Nephron (organoid): Measurements from ENCODE around the gene DENND1B.

ENCODE experiments used
- H3K27ac Mint-ChIP-seq, 3 experiments: 2 replicates each; pipeline ENCODE4 v1.8.0; 2020; ENCODE audit warnings: mixed read lengths in 3 of 3, mild to moderate bottlenecking in 2 of 3, moderate library complexity in 1 of 3
- H3K27me3 Mint-ChIP-seq: 2 replicates; pipeline ENCODE4 v1.8.0; 2021; ENCODE audit warnings: low read depth, mild to moderate bottlenecking, moderate library complexity, mixed read lengths
- H3K36me3 Mint-ChIP-seq: 2 replicates; pipeline ENCODE4 v1.8.0; 2020; ENCODE audit warnings: low read depth, mixed read lengths
- H3K4me1 Mint-ChIP-seq: 2 replicates; pipeline ENCODE4 v1.8.0; 2020; ENCODE audit warnings: mixed read lengths
- H3K4me3 Mint-ChIP-seq, 3 experiments: 2 replicates each; pipeline ENCODE4 v1.8.0; 2020; ENCODE audit warnings: mild to moderate bottlenecking in 3 of 3, mixed read lengths in 3 of 3, moderate library complexity in 2 of 3
- H3K9me3 Mint-ChIP-seq: 2 replicates; pipeline ENCODE4 v1.8.0; 2020; ENCODE audit warnings: mixed read lengths
- CTCF ChIP-seq, 3 experiments: fragments of 200-600 bp; sonication (generic); IDR thresholded peaks; one replicate each; pipeline ENCODE4 v1.5.0; 2021; ENCODE audit warnings: antibody characterized with exemption in 3 of 3; ENCODE audit not compliant: unreplicated experiment in 3 of 3

The DENND1B gene

GRCh38 chr1:197787623-197788536 is 12.6 kb upstream of the DENND1B start:
- Mint-ChIP-seq H3K27me3 (no peaks in the 10 kb centered on the region), H3K9me3 (no peaks in the 10 kb centered on the region), H3K36me3 (no peaks in the 10 kb centered on the region), H3K4me1 (no peaks in the 10 kb centered on the region), H3K4me3 (no peak overlapping the region), H3K27ac (no peak overlapping the region)
- no peak for TF ChIP-seq CTCF (IDR thresholded peaks at IDR 0.05; ENCODE audit: unreplicated experiment in 3 of 3)

- Mint-ChIP-seq H3K9me3 (no peaks in the 10 kb centered on the region), H3K27me3 (no peaks in the 10 kb centered on the region), H3K27ac (no peak overlapping the region), H3K4me1 (no peaks in the 10 kb centered on the region), H3K36me3 (no peaks in the 10 kb centered on the region), H3K4me3 (no peak overlapping the region)
- no peak for TF ChIP-seq CTCF (IDR thresholded peaks at IDR 0.05; ENCODE audit: unreplicated experiment in 3 of 3)
Observed at GRCh38 chr1:197787056-197787455, 11.8 kb upstream of the DENND1B start.

- no peak for TF ChIP-seq CTCF (IDR thresholded peaks at IDR 0.05; ENCODE audit: unreplicated experiment in 3 of 3)
- Mint-ChIP-seq H3K36me3 (no peaks in the 10 kb centered on the region), H3K4me1 (no peaks in the 10 kb centered on the region), H3K27me3 (no peaks in the 10 kb centered on the region), H3K27ac (no peak overlapping the region), H3K9me3 (no peaks in the 10 kb centered on the region), H3K4me3 (no peak overlapping the region)
Observed at GRCh38 chr1:197786280-197786679, 11.0 kb upstream of the DENND1B start.

GRCh38 chr1:197783510-197783948 is 8.2 kb upstream of the DENND1B start:
- Mint-ChIP-seq H3K4me1 (no peaks in the 10 kb centered on the region), H3K4me3 (no peak overlapping the region), H3K9me3 (no peaks in the 10 kb centered on the region), H3K27me3 (peaks cover 6% of the 10 kb centered on the region), H3K27ac (peak overlapping the region in 2 of 3 experiments; percentile 9 to 66), H3K36me3 (no peaks in the 10 kb centered on the region)
- no peak for TF ChIP-seq CTCF (IDR thresholded peaks at IDR 0.05; ENCODE audit: unreplicated experiment in 3 of 3)

- Mint-ChIP-seq H3K4me3 (no peak overlapping the region), H3K27ac (peak overlapping the region in 1 of 3 experiments; percentile 66), H3K27me3 (peaks cover 6% of the 10 kb centered on the region), H3K9me3 (no peaks in the 10 kb centered on the region), H3K4me1 (no peaks in the 10 kb centered on the region), H3K36me3 (no peaks in the 10 kb centered on the region)
- no peak for TF ChIP-seq CTCF (IDR thresholded peaks at IDR 0.05; ENCODE audit: unreplicated experiment in 3 of 3)
Observed at GRCh38 chr1:197782722-197783360, 7.6 kb upstream of the DENND1B start.
